GM23338 (cell line): ENCODE results near the gene PRR33. TPM values are rescaled to one million over a fixed set of nuclear protein-coding genes. Genes with fewer than 3 reads are reported as not detected.

Experiments used
- ATAC-seq: fragments of 200-7000 bp; cut with Tn5 transposase; 3 replicates; pipeline ENCODE4 v1.9.1; 2020
- DNase-seq: peaks from one replicate; pipeline ENCODE4 v3.0.0-alpha.2; 2015; ENCODE audit warnings: low spot score
- H2AFZ ChIP-seq: fragments of 200-600 bp; sonication (generic); 2 replicates; pipeline ENCODE4 v1.8.0; 2016; ENCODE audit warnings: antibody characterized with exemption, mild to moderate bottlenecking, moderate library complexity
- H3F3A ChIP-seq: fragments of 200-600 bp; sonication (generic); replicated peaks from 2 replicates; pipeline ENCODE4 v1.8.0; 2017; ENCODE audit warnings: antibody characterized with exemption, mixed run types, low read depth
- H3K27ac ChIP-seq: fragments of 200-600 bp; sonication (generic); 2 replicates; pipeline ENCODE4 v1.6.1; 2016; ENCODE audit warnings: low read depth
- H3K27me3 ChIP-seq: fragments of 200-600 bp; sonication (generic); 2 replicates; pipeline ENCODE4 v1.8.0; 2016; ENCODE audit warnings: mild to moderate bottlenecking, mixed run types, moderate library complexity; ENCODE audit not compliant: insufficient read depth
- H3K36me3 ChIP-seq: fragments of 200-600 bp; sonication (generic); 2 replicates; pipeline ENCODE4 v1.8.0; 2016; ENCODE audit warnings: mild to moderate bottlenecking; ENCODE audit not compliant: insufficient read depth
- H3K4me1 ChIP-seq: fragments of 200-600 bp; sonication (generic); 2 replicates; pipeline ENCODE4 v1.8.0; 2016; ENCODE audit warnings: mild to moderate bottlenecking, moderate library complexity; ENCODE audit not compliant: insufficient read depth
- H3K4me2 ChIP-seq: fragments of 200-600 bp; sonication (generic); 2 replicates; pipeline ENCODE4 v1.7.1; 2017; ENCODE audit warnings: mixed run types
- H3K4me3 ChIP-seq: fragments of 200-600 bp; sonication (generic); 2 replicates; pipeline ENCODE4 v1.6.1; 2016; ENCODE audit warnings: mixed run types
- H3K79me2 ChIP-seq: fragments of 200-600 bp; sonication (generic); replicated peaks from 2 replicates; pipeline ENCODE4 v1.8.0; 2017; ENCODE audit warnings: mild to moderate bottlenecking; ENCODE audit not compliant: insufficient read depth
- H3K9me2 ChIP-seq: fragments of 200-600 bp; sonication (generic); 2 replicates; pipeline ENCODE4 v1.8.0; 2017; ENCODE audit not compliant: insufficient read depth
- H4K20me1 ChIP-seq: fragments of 200-600 bp; sonication (generic); replicated peaks from 2 replicates; pipeline ENCODE4 v1.8.0; 2017; ENCODE audit warnings: mild to moderate bottlenecking; ENCODE audit not compliant: insufficient read depth
- H3K27ac Mint-ChIP-seq: 2 replicates; pipeline ENCODE4 v1.8.0; 2020; ENCODE audit warnings: inconsistent platforms, mild to moderate bottlenecking, moderate library complexity, mixed read lengths
- H3K27me3 Mint-ChIP-seq: 3 replicates; pipeline ENCODE4 v1.8.0; 2022; ENCODE audit warnings: low read depth, mild to moderate bottlenecking, moderate library complexity, mixed read lengths, inconsistent platforms; ENCODE audit not compliant: insufficient read depth, poor library complexity
- H3K36me3 Mint-ChIP-seq: 3 replicates; pipeline ENCODE4 v1.8.0; 2021; ENCODE audit warnings: low read depth, mild to moderate bottlenecking, inconsistent platforms, moderate library complexity, mixed read lengths
- H3K4me1 Mint-ChIP-seq: 3 replicates; pipeline ENCODE4 v1.8.0; 2020; ENCODE audit warnings: mild to moderate bottlenecking, inconsistent platforms, mixed read lengths
- H3K4me3 Mint-ChIP-seq: 3 replicates; pipeline ENCODE4 v1.8.0; 2021; ENCODE audit warnings: moderate library complexity, mild to moderate bottlenecking, inconsistent platforms, mixed read lengths
- H3K9me3 Mint-ChIP-seq: 3 replicates; pipeline ENCODE4 v1.8.0; 2020; ENCODE audit warnings: moderate library complexity, mild to moderate bottlenecking, inconsistent platforms, mixed read lengths
- CREB1 ChIP-seq: fragments of 250-450 bp; sonication (Bioruptor Pico); IDR thresholded peaks from 2 replicates; pipeline ENCODE4 v1.5.0; 2020; ENCODE audit warnings: low read depth, mild to moderate bottlenecking, moderate library complexity
- EZH2 ChIP-seq: fragments of 200-600 bp; sonication (generic); IDR thresholded peaks from one replicate; pipeline ENCODE4 v1.8.0; 2017; ENCODE audit warnings: antibody characterized with exemption, mild to moderate bottlenecking, low read depth; ENCODE audit not compliant: unreplicated experiment
- EZH2phosphoT487 ChIP-seq: fragments of 200-600 bp; sonication (generic); IDR thresholded peaks from one replicate; pipeline ENCODE4 v1.8.1; 2018; ENCODE audit warnings: antibody characterized with exemption; ENCODE audit not compliant: unreplicated experiment
- JUNB ChIP-seq: IDR thresholded peaks from one replicate; pipeline ENCODE4 v1.6.1; 2016; ENCODE audit warnings: antibody characterized with exemption; ENCODE audit not compliant: unreplicated experiment
- NANOG ChIP-seq: IDR thresholded peaks from 2 replicates; pipeline ENCODE4 v1.6.1; 2016; ENCODE audit warnings: antibody characterized with exemption, borderline replicate concordance
- POLR2AphosphoS5 ChIP-seq: IDR thresholded peaks from 2 replicates; pipeline ENCODE4 v1.6.1; 2016; ENCODE audit warnings: antibody characterized with exemption, low read depth
- STAT1 ChIP-seq: IDR thresholded peaks from one replicate; pipeline ENCODE4 v1.6.1; 2016; ENCODE audit warnings: antibody characterized with exemption; ENCODE audit not compliant: unreplicated experiment
- ZNF114 ChIP-seq: fragments of 250-450 bp; sonication (Bioruptor Pico); IDR thresholded peaks from 2 replicates; pipeline ENCODE4 v1.5.0; 2020; ENCODE audit warnings: mild to moderate bottlenecking, moderate library complexity
- ZNF331 ChIP-seq: fragments of 250-450 bp; sonication (Bioruptor Pico); IDR thresholded peaks from 2 replicates; pipeline ENCODE4 v1.5.0; 2020; ENCODE audit warnings: low read depth, mild to moderate bottlenecking, moderate library complexity
- polyA plus RNA-seq: library from polyadenylated mRNA; unstranded; fragments of >200 nt; fragmentation: Nextera tagmentation; extraction: Ambion mirVana; gene quantifications from 2 replicates; pipeline ENCODE4 v1.2.1, GENCODE V29; 2016
- total RNA-seq: library from RNA; depleted of rRNA; stranded (reverse); fragments of >200 nt; shearing (Covaris generic); gene quantifications from 2 replicates; pipeline ENCODE4 v1.2.3, GENCODE V29; 2014
- TF ChIP-seq, protein P1 (sequence below): fragments of 250-450 bp; sonication (Bioruptor Pico); IDR thresholded peaks from 2 replicates; pipeline ENCODE4 v1.5.0; 2020; ENCODE audit warnings: mild to moderate bottlenecking, moderate library complexity
- TF ChIP-seq, protein P2 (sequence below), 2 experiments: fragments of 200-600 bp in 1 of 2; sonication (generic) in 1 of 2; conservative IDR thresholded peaks; 2 replicates each; pipeline versions ENCODE4 v1.5.1 to v1.6.1; 2016 to 2017; ENCODE audit warnings: antibody characterized with exemption in 2 of 2, low read depth in 2 of 2, mild to moderate bottlenecking in 2 of 2, moderate library complexity in 1 of 2
- TF ChIP-seq, protein P3 (sequence below): IDR thresholded peaks from 2 replicates; pipeline ENCODE4 v1.6.1; 2016; ENCODE audit warnings: antibody characterized with exemption
- TF ChIP-seq, protein P4 (sequence below): IDR thresholded peaks from one replicate; pipeline ENCODE4 v1.6.1; 2018; ENCODE audit warnings: antibody characterized with exemption; ENCODE audit not compliant: unreplicated experiment

The PRR33 gene
- total and polyA plus RNA-seq, 2 experiments from 2014 or later, result not detected

DNA sequence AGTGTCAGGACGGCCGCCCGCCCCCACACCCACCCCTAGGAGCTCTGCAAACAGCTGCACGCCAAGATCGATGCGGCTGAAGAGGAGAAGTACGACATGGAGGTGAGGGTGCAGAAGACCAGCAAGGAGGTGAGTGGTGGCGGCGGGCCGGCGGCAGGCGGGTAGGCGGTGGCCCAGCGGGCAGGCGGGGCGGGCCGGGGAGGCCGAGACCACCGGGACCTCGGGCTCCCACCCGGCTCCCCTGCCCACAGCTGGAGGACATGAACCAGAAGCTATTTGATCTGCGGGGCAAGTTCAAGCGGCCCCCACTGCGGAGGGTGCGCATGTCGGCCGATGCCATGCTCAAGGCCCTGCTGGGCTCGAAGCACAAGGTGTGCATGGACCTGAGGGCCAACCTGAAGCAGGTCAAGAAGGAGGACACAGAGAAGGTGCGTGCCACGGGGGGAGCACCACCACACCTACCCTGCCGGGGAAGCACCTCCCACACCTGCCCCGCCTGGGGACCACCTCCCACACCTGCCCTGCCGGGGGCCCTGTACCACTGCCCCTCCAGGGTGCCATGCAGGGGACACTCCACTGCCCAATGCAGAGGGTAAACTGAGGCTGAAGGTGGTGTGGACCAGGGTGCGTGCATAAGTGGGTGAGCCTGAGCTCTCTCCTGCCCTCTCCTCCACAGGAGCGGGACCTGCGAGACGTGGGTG lies 50.8 kb downstream of the PRR33 start:
- no peaks in the 10 kb centered on the region for H3K27me3 ChIP-seq
- H3K36me3 Mint-ChIP-seq, result no peaks in the 10 kb centered on the region
- H3K4me1 ChIP-seq, result no peaks in the 10 kb centered on the region
- no peaks in the 10 kb centered on the region for H3K9me3 Mint-ChIP-seq
- no peaks in the 10 kb centered on the region for H3K79me2 ChIP-seq
- H3K27ac ChIP-seq, result no peak overlapping the region
- no peaks in the 10 kb centered on the region for H3F3A ChIP-seq
- TF ChIP-seq STAT1 (no peak), EZH2phosphoT487 (no peak), JUNB (no peak), ZNF331 (CRISPR knock-in tag) (no peak), POLR2AphosphoS5 (no peak), NANOG (no peak), ZNF114 (no peak), EZH2 (no peak), CREB1 (no peak)
- TF ChIP-seq, protein P1, sequence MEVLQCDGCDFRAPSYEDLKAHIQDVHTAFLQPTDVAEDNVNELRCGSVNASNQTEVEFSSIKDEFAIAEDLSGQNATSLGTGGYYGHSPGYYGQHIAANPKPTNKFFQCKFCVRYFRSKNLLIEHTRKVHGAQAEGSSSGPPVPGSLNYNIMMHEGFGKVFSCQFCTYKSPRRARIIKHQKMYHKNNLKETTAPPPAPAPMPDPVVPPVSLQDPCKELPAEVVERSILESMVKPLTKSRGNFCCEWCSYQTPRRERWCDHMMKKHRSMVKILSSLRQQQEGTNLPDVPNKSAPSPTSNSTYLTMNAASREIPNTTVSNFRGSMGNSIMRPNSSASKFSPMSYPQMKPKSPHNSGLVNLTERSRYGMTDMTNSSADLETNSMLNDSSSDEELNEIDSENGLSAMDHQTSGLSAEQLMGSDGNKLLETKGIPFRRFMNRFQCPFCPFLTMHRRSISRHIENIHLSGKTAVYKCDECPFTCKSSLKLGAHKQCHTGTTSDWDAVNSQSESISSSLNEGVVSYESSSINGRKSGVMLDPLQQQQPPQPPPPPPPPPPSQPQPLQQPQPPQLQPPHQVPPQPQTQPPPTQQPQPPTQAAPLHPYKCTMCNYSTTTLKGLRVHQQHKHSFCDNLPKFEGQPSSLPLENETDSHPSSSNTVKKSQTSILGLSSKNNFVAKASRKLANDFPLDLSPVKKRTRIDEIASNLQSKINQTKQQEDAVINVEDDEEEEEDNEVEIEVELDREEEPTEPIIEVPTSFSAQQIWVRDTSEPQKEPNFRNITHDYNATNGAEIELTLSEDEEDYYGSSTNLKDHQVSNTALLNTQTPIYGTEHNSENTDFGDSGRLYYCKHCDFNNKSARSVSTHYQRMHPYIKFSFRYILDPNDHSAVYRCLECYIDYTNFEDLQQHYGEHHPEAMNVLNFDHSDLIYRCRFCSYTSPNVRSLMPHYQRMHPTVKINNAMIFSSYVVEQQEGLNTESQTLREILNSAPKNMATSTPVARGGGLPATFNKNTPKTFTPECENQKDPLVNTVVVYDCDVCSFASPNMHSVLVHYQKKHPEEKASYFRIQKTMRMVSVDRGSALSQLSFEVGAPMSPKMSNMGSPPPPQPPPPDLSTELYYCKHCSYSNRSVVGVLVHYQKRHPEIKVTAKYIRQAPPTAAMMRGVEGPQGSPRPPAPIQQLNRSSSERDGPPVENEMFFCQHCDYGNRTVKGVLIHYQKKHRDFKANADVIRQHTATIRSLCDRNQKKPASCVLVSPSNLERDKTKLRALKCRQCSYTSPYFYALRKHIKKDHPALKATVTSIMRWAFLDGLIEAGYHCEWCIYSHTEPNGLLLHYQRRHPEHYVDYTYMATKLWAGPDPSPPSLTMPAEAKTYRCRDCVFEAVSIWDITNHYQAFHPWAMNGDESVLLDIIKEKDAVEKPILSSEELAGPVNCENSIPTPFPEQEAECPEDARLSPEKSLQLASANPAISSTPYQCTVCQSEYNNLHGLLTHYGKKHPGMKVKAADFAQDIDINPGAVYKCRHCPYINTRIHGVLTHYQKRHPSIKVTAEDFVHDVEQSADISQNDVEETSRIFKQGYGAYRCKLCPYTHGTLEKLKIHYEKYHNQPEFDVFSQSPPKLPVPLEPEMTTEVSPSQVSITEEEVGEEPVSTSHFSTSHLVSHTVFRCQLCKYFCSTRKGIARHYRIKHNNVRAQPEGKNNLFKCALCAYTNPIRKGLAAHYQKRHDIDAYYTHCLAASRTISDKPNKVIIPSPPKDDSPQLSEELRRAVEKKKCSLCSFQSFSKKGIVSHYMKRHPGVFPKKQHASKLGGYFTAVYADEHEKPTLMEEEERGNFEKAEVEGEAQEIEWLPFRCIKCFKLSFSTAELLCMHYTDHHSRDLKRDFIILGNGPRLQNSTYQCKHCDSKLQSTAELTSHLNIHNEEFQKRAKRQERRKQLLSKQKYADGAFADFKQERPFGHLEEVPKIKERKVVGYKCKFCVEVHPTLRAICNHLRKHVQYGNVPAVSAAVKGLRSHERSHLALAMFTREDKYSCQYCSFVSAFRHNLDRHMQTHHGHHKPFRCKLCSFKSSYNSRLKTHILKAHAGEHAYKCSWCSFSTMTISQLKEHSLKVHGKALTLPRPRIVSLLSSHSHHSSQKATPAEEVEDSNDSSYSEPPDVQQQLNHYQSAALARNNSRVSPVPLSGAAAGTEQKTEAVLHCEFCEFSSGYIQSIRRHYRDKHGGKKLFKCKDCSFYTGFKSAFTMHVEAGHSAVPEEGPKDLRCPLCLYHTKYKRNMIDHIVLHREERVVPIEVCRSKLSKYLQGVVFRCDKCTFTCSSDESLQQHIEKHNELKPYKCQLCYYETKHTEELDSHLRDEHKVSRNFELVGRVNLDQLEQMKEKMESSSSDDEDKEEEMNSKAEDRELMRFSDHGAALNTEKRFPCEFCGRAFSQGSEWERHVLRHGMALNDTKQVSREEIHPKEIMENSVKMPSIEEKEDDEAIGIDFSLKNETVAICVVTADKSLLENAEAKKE (CRISPR knock-in tag), result no peak
- TF ChIP-seq, protein P2, sequence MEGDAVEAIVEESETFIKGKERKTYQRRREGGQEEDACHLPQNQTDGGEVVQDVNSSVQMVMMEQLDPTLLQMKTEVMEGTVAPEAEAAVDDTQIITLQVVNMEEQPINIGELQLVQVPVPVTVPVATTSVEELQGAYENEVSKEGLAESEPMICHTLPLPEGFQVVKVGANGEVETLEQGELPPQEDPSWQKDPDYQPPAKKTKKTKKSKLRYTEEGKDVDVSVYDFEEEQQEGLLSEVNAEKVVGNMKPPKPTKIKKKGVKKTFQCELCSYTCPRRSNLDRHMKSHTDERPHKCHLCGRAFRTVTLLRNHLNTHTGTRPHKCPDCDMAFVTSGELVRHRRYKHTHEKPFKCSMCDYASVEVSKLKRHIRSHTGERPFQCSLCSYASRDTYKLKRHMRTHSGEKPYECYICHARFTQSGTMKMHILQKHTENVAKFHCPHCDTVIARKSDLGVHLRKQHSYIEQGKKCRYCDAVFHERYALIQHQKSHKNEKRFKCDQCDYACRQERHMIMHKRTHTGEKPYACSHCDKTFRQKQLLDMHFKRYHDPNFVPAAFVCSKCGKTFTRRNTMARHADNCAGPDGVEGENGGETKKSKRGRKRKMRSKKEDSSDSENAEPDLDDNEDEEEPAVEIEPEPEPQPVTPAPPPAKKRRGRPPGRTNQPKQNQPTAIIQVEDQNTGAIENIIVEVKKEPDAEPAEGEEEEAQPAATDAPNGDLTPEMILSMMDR (conservative IDR thresholded peaks at IDR 0.05; ENCODE audit: low read depth in 2 of 2), result no peak
- TF ChIP-seq, protein P3, sequence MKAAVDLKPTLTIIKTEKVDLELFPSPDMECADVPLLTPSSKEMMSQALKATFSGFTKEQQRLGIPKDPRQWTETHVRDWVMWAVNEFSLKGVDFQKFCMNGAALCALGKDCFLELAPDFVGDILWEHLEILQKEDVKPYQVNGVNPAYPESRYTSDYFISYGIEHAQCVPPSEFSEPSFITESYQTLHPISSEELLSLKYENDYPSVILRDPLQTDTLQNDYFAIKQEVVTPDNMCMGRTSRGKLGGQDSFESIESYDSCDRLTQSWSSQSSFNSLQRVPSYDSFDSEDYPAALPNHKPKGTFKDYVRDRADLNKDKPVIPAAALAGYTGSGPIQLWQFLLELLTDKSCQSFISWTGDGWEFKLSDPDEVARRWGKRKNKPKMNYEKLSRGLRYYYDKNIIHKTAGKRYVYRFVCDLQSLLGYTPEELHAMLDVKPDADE, result no peak
- TF ChIP-seq, protein P4, sequence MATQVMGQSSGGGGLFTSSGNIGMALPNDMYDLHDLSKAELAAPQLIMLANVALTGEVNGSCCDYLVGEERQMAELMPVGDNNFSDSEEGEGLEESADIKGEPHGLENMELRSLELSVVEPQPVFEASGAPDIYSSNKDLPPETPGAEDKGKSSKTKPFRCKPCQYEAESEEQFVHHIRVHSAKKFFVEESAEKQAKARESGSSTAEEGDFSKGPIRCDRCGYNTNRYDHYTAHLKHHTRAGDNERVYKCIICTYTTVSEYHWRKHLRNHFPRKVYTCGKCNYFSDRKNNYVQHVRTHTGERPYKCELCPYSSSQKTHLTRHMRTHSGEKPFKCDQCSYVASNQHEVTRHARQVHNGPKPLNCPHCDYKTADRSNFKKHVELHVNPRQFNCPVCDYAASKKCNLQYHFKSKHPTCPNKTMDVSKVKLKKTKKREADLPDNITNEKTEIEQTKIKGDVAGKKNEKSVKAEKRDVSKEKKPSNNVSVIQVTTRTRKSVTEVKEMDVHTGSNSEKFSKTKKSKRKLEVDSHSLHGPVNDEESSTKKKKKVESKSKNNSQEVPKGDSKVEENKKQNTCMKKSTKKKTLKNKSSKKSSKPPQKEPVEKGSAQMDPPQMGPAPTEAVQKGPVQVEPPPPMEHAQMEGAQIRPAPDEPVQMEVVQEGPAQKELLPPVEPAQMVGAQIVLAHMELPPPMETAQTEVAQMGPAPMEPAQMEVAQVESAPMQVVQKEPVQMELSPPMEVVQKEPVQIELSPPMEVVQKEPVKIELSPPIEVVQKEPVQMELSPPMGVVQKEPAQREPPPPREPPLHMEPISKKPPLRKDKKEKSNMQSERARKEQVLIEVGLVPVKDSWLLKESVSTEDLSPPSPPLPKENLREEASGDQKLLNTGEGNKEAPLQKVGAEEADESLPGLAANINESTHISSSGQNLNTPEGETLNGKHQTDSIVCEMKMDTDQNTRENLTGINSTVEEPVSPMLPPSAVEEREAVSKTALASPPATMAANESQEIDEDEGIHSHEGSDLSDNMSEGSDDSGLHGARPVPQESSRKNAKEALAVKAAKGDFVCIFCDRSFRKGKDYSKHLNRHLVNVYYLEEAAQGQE, result no peak
- H3K27ac Mint-ChIP-seq, result no peak overlapping the region
- H3K36me3 ChIP-seq, result no peaks in the 10 kb centered on the region
- no peak overlapping the region; the same call in 2 of the 3 replicates for H3K4me3 Mint-ChIP-seq
- no peak for ATAC-seq
- H3K4me1 Mint-ChIP-seq, result no peaks in the 10 kb centered on the region
- no peak for DNase-seq
- H4K20me1 ChIP-seq, result no peaks in the 10 kb centered on the region
- H2AFZ ChIP-seq, result no peak overlapping the region
- no peaks in the 10 kb centered on the region for H3K9me2 ChIP-seq
- no peak overlapping the region for H3K4me3 ChIP-seq
- H3K27me3 Mint-ChIP-seq, result peaks cover 7% of the 10 kb centered on the region
- H3K4me2 ChIP-seq, result no peak overlapping the region
